ENCODE data around the gene TMEM125.

Gene TMEM125

DNA sequence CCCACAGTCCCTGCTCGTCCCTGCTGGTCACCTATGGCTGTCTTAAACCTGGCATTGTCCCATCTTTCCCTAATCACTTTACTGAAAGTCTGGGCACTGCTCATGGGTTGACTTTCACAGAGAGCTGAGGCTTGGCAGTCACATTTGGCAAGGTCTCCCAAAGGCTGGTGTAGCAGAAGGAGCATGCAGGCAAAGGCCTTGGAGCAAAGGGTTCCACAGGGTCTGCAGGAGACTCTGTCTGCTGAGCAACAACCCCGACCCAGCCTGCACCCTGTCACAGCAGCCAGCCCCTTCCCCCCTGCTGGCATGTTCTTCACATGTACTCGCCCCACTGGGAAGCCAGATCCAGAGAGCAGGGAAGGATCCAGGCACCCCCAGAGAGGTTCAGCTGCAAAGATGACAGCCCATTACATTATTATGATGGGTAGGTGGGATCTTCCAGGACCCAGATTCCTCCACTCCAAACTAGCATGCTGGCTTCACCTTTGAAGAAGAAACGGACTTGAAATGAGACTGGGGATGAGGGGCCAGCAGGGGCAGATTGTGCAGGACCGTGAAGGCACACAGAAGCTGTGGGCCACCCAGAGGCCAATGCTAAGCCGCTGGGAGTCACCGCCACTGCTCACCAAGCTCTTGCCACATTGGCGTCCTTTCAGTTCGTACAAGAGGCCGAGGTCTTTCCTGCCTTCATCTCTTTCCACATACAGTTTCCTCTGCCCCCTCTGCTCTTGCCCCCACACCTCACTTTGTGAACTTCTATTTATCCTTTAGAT, 14.2 kb upstream of the TMEM125 start:
- no peak overlapping the region for H3K4me3 Mint-ChIP-seq
- no peak overlapping the region for H3K27ac Mint-ChIP-seq
- H3K9me3 Mint-ChIP-seq: peaks cover 0 to 5% of the 10 kb centered on the region in 2 donors
- H3K27me3 Mint-ChIP-seq: peaks cover 4 to 14% of the 10 kb centered on the region in 2 donors
- peaks cover 30 to 49% of the 10 kb centered on the region in 2 donors for H3K4me1 Mint-ChIP-seq
- peaks cover 0 to 9% of the 10 kb centered on the region in 2 donors for H3K36me3 Mint-ChIP-seq
- no peak for DNase-seq
- no peak for ATAC-seq (replicated peaks)

DNA sequence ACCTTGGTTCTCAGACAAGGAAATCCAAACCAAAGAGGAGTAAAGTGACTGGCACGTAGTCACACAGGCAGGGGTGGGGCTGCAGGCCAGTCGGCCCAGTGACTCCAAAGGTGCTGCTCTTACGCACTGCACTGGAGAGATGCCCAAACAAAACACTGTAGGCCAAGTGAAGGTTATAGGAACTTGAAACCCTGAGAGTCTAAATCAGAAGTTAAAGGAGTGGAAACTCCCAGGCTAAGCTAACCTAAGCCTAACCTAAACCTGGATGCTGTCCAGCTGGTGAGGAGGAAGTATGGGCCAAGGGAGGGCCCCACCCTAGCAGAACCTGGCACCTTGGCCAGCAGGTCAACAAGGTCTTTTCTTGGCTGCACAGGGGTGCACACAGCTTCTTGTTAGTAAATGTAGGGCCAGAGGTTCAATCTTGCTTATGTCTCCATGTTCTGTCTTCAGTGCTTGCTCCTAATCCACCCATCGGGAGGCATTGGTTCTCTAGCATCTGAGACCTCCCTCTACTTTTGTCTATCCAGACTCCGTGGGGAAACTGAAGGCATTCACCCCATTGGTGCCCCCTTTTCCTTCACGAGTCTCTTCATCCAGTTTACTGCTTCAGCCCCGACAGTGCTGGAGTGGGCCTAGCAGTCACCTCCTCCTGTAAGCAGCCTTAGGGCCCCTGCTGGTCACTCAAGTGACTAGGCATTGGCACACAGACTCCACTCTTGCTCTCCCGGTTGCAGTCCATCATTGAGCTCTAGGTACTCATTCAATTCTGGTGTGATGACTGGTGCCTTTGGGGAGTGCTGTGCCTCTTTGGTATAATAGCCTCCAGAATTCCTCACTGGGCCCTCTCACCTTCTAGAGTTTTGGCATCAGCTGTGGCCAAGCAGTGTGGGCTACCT, 12.9 kb upstream of the TMEM125 start:
- H3K27me3 Mint-ChIP-seq: peaks cover 4 to 14% of the 10 kb centered on the region in 2 donors
- ATAC-seq (replicated peaks): peak; percentile 34 to 46

DNA sequence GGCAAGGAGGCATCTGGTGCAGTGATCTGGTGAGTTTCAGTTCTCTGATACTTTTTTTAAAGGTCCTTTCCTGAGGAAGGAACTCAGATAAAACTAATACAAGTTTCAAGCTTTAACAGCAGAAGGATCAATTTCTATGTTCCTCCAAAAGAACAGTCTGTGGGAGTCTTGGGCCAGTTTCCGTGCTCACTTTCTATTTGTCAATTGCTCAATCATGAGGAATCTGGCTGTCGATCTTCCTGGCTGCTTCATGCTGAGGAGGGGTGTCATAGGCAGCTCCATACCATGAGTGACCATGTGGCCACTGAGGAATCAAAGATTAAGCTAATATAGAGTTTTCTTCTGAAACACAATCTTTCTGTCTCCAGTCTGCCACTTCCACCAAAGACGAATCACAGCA, 11.4 kb upstream of the TMEM125 start:
- ATAC-seq (replicated peaks) (peak in 1 of 2 donors; percentile 41), DNase-seq (no peak)
- H3K27ac Mint-ChIP-seq: no peak overlapping the region
- peaks cover 1 to 11% of the 10 kb centered on the region in 2 donors for H3K27me3 Mint-ChIP-seq
- H3K4me3 Mint-ChIP-seq: no peak overlapping the region
- peaks cover 0 to 2% of the 10 kb centered on the region in 2 donors for H3K36me3 Mint-ChIP-seq
- peaks cover 3% of the 10 kb centered on the region in 2 donors for H3K9me3 Mint-ChIP-seq
- H3K4me1 Mint-ChIP-seq: peaks cover 16 to 28% of the 10 kb centered on the region in 2 donors

More for the DNA sequence above, 12.9 kb upstream of the TMEM125 start:
- Mint-ChIP-seq H3K4me1 (peaks cover 24 to 37% of the 10 kb centered on the region in 2 donors), H3K27ac (no peak overlapping the region), H3K9me3 (no peaks in the 10 kb centered on the region), H3K4me3 (no peak overlapping the region), H3K36me3 (peaks cover 0 to 5% of the 10 kb centered on the region in 2 donors)
- DNase-seq: no peak

GRCh38 chr1:43265431-43265830, 4.4 kb upstream of the TMEM125 start:
- peaks cover 6 to 11% of the 10 kb centered on the region in 2 donors for H3K4me1 Mint-ChIP-seq
- H3K4me3 Mint-ChIP-seq: no peak overlapping the region
- peaks cover 6 to 7% of the 10 kb centered on the region in 2 donors for H3K9me3 Mint-ChIP-seq
- H3K36me3 Mint-ChIP-seq: peaks cover 0 to 3% of the 10 kb centered on the region in 2 donors
- H3K27me3 Mint-ChIP-seq: peaks cover 15 to 30% of the 10 kb centered on the region in 2 donors
- no peak for ATAC-seq (replicated peaks)
- H3K27ac Mint-ChIP-seq: no peak overlapping the region
- no peak for DNase-seq

DNA sequence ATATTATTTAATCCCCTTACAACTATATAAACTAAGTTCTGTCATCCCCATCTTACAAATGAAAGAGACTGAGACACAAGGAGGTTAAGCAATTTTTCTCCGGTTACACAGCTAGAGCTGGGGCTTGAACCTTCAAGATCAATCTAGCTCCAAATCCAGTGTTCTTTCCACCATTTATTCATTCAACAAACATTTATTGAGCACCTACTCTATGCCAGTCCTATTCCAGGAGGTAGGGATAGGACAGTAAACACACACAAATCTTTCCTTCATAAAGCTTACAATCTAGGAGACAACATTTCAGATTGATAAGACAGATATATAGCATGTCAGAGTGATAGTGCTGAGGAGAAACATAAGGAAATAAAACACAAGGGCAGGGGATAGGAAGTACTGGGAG, 2.9 kb upstream of the TMEM125 start:
- no peak for DNase-seq
- Mint-ChIP-seq H3K27me3 (peaks cover 29 to 40% of the 10 kb centered on the region in 2 donors), H3K4me3 (no peak overlapping the region), H3K4me1 (peaks cover 13 to 20% of the 10 kb centered on the region in 2 donors), H3K36me3 (peaks cover 0 to 3% of the 10 kb centered on the region in 2 donors), H3K27ac (no peak overlapping the region), H3K9me3 (peaks cover 6 to 7% of the 10 kb centered on the region in 2 donors)
- no peak for ATAC-seq (replicated peaks)

GRCh38 chr1:43267291-43267805, 2.4 kb upstream of the TMEM125 start:
- DNase-seq (no peak), ATAC-seq (replicated peaks) (no peak)
- Mint-ChIP-seq H3K9me3 (peaks cover 6 to 7% of the 10 kb centered on the region in 2 donors), H3K27ac (no peak overlapping the region), H3K4me3 (no peak overlapping the region), H3K36me3 (peaks cover 0 to 3% of the 10 kb centered on the region in 2 donors), H3K27me3 (peaks cover 32 to 40% of the 10 kb centered on the region in 2 donors), H3K4me1 (peaks cover 13 to 20% of the 10 kb centered on the region in 2 donors)

DNA sequence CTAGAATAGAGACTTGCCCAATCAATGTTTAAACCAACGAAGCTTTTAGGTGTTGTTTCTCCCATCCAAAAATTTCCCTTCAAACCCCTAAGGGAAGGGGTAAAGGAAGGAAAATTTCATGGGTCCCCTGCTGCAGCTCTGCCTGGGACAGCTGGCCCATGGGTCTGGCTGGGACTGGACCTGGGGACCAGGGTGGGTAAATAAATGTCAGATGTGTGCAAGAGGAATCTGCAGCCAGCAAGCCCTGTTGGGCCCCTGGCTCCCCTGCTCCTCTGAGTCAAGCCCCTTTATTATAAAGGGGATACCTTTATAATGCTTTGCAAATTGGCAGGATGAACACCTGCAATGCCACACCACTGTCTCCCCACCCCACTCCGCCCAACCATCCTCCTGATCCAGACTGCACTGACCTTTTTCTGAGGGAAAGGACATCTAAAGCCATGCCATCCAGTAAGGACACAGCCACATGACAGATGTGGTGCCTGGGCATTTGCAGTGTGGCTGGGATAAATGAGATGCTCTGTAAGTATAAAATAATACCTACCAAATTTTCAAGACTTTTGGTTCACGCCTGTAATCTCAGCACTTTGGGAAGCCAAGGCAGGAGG, 1.9 kb upstream of the TMEM125 start:
- DNase-seq (no peak), ATAC-seq (replicated peaks) (no peak)
- Mint-ChIP-seq H3K36me3 (peaks cover 0 to 3% of the 10 kb centered on the region in 2 donors), H3K27ac (no peak overlapping the region), H3K4me1 (peaks cover 13 to 20% of the 10 kb centered on the region in 2 donors), H3K9me3 (peaks cover 4% of the 10 kb centered on the region in 2 donors), H3K27me3 (peaks cover 32 to 34% of the 10 kb centered on the region in 2 donors), H3K4me3 (no peak overlapping the region)

- Mint-ChIP-seq H3K36me3 (no peaks in the 10 kb centered on the region), H3K4me3 (peak overlapping the region; percentile 68 to 76), H3K9me3 (peaks cover 0 to 4% of the 10 kb centered on the region in 2 donors), H3K27me3 (peaks cover 32 to 34% of the 10 kb centered on the region in 2 donors), H3K4me1 (peaks cover 22 to 26% of the 10 kb centered on the region in 2 donors), H3K27ac (no peak overlapping the region)
- DNase-seq (no peak), ATAC-seq (replicated peaks) (peak in 1 of 2 donors; percentile 22)
Measured at GRCh38 chr1:43270421-43271095, 775 bp downstream of the TMEM125 start.

GRCh38 chr1:43271186-43272118, 1.7 kb downstream of the TMEM125 start:
- ATAC-seq (replicated peaks) (peak in 1 of 2 donors; percentile 17), DNase-seq (no peak)
- H3K4me1 Mint-ChIP-seq: peaks cover 22 to 26% of the 10 kb centered on the region in 2 donors
- peaks cover 32 to 34% of the 10 kb centered on the region in 2 donors for H3K27me3 Mint-ChIP-seq
- peak overlapping the region; percentile 68 to 76 for H3K4me3 Mint-ChIP-seq
- peak overlapping the region; percentile 27 for H3K27ac Mint-ChIP-seq
- H3K36me3 Mint-ChIP-seq: no peaks in the 10 kb centered on the region
- H3K9me3 Mint-ChIP-seq: peaks cover 0 to 4% of the 10 kb centered on the region in 2 donors

GRCh38 chr1:43272161-43272560, 2.4 kb downstream of the TMEM125 start:
- DNase-seq: no peak
- no peaks in the 10 kb centered on the region for H3K36me3 Mint-ChIP-seq

GRCh38 chr1:43272576-43273571, 3.1 kb downstream of the TMEM125 start:
- H3K27me3 Mint-ChIP-seq: peaks cover 32 to 33% of the 10 kb centered on the region in 2 donors

More at GRCh38 chr1:43272161-43272560, 2.4 kb downstream of the TMEM125 start:
- peaks cover 0 to 4% of the 10 kb centered on the region in 2 donors for H3K9me3 Mint-ChIP-seq
- peaks cover 22 to 26% of the 10 kb centered on the region in 2 donors for H3K4me1 Mint-ChIP-seq
- no peak overlapping the region for H3K27ac Mint-ChIP-seq
- ATAC-seq (replicated peaks): no peak
- H3K27me3 Mint-ChIP-seq: peaks cover 32 to 40% of the 10 kb centered on the region in 2 donors
- H3K4me3 Mint-ChIP-seq: no peak overlapping the region

More at GRCh38 chr1:43272576-43273571, 3.1 kb downstream of the TMEM125 start:
- peaks cover 22 to 26% of the 10 kb centered on the region in 2 donors for H3K4me1 Mint-ChIP-seq
- no peak overlapping the region for H3K4me3 Mint-ChIP-seq
- no peak overlapping the region for H3K27ac Mint-ChIP-seq
- DNase-seq (no peak), ATAC-seq (replicated peaks) (no peak)
- H3K36me3 Mint-ChIP-seq: no peaks in the 10 kb centered on the region
- peaks cover 0 to 4% of the 10 kb centered on the region in 2 donors for H3K9me3 Mint-ChIP-seq
